Hepatocyte (in vitro differentiated cells): ENCODE results near the gene GSTM5. TPM values are rescaled to one million over a fixed set of nuclear protein-coding genes. Genes with fewer than 3 reads are reported as not detected.
"Not testable (repeated sequence)": the region's sequence is repeated elsewhere in the genome, so short reads cannot be mapped to it uniquely, and the experiment has no call there.

Source experiments
- DNase-seq: peaks from one replicate; pipeline ENCODE4 v3.0.0-alpha.2; 2016; ENCODE audit warnings: low spot score
- H2AFZ ChIP-seq: fragments of 200-600 bp; sonication (generic); 2 replicates; pipeline ENCODE4 v1.6.0; 2016; ENCODE audit warnings: antibody characterized with exemption, mild to moderate bottlenecking
- H3K27ac ChIP-seq: fragments of 200-600 bp; sonication (generic); 2 replicates; pipeline ENCODE4 v1.5.1; 2016; ENCODE audit warnings: mild to moderate bottlenecking
- H3K27me3 ChIP-seq: fragments of 200-600 bp; sonication (generic); 2 replicates; pipeline ENCODE4 v1.6.1; 2016
- H3K36me3 ChIP-seq: fragments of 200-600 bp; sonication (generic); replicated peaks from 2 replicates; pipeline ENCODE4 v1.5.1; 2016; ENCODE audit warnings: low read depth; ENCODE audit not compliant: insufficient read depth
- H3K4me1 ChIP-seq: fragments of 200-600 bp; sonication (generic); 2 replicates; pipeline ENCODE4 v1.5.1; 2016; ENCODE audit warnings: mild to moderate bottlenecking, moderate library complexity; ENCODE audit not compliant: insufficient read depth
- H3K4me2 ChIP-seq: fragments of 200-600 bp; sonication (generic); 2 replicates; pipeline ENCODE4 v1.6.0; 2016
- H3K4me3 ChIP-seq: fragments of 200-600 bp; sonication (generic); 2 replicates; pipeline ENCODE4 v1.5.1; 2016; ENCODE audit warnings: mild to moderate bottlenecking
- H3K79me2 ChIP-seq: fragments of 200-600 bp; sonication (generic); 2 replicates; pipeline ENCODE4 v1.6.0; 2017; ENCODE audit warnings: mild to moderate bottlenecking
- H3K9me2 ChIP-seq: fragments of 200-600 bp; sonication (generic); replicated peaks from 2 replicates; pipeline ENCODE4 v1.6.0; 2017; ENCODE audit warnings: mild to moderate bottlenecking; ENCODE audit not compliant: insufficient read depth
- H3K9me3 ChIP-seq: fragments of 200-600 bp; sonication (generic); 2 replicates; pipeline ENCODE4 v1.5.1; 2016; ENCODE audit warnings: low read depth, mild to moderate bottlenecking
- H4K20me1 ChIP-seq: fragments of 200-600 bp; sonication (generic); 2 replicates; pipeline ENCODE4 v1.6.0; 2016; ENCODE audit warnings: mild to moderate bottlenecking; ENCODE audit not compliant: insufficient read depth, poor library complexity, severe bottlenecking
- EZH2 ChIP-seq: fragments of 200-600 bp; sonication (generic); IDR thresholded peaks from 2 replicates; pipeline ENCODE4 v1.6.1; 2016; ENCODE audit warnings: antibody characterized with exemption, mild to moderate bottlenecking, borderline replicate concordance
- EZH2phosphoT487 ChIP-seq: fragments of 200-600 bp; sonication (generic); IDR thresholded peaks from one replicate; pipeline ENCODE4 v1.6.1; 2018; ENCODE audit warnings: antibody characterized with exemption, mild to moderate bottlenecking, low read depth, moderate library complexity; ENCODE audit not compliant: unreplicated experiment, severe bottlenecking
- WGBS: methylation state at CpG from one replicate; pipeline ENCODE4 v1.1.6; 2016; ENCODE audit warnings: low lambda C conversion rate; ENCODE audit errors: missing lambda C conversion rate; 5-methylcytosine and 5-hydroxymethylcytosine counted together
- polyA plus RNA-seq: library from polyadenylated mRNA; unstranded; fragments of >200 nt; fragmentation: Nextera tagmentation; extraction: Ambion mirVana; gene quantifications from 2 replicates; pipeline ENCODE4 v1.2.1, GENCODE V29; 2016
- total RNA-seq: library from RNA; depleted of rRNA; stranded (reverse); fragments of >200 nt; gene quantifications from 2 replicates; pipeline ENCODE4 v1.2.3, GENCODE V29; 2014
- TF ChIP-seq, protein P1 (sequence below): fragments of 200-600 bp; sonication (generic); IDR thresholded peaks from 2 replicates; pipeline ENCODE4 v1.5.1; 2016; ENCODE audit warnings: antibody characterized with exemption, mild to moderate bottlenecking; ENCODE audit not compliant: poor library complexity

GSTM5 gene
- total and polyA plus RNA-seq, 2 experiments from 2014 or later: 1.2 to 3.0 TPM

GRCh38 chr1:109677459-109677858 is 34.6 kb upstream of the GSTM5 start:
- H3K27ac ChIP-seq: no peak overlapping the region
- TF ChIP-seq EZH2phosphoT487 (no peak), EZH2 (no peak)
- TF ChIP-seq, protein P1, sequence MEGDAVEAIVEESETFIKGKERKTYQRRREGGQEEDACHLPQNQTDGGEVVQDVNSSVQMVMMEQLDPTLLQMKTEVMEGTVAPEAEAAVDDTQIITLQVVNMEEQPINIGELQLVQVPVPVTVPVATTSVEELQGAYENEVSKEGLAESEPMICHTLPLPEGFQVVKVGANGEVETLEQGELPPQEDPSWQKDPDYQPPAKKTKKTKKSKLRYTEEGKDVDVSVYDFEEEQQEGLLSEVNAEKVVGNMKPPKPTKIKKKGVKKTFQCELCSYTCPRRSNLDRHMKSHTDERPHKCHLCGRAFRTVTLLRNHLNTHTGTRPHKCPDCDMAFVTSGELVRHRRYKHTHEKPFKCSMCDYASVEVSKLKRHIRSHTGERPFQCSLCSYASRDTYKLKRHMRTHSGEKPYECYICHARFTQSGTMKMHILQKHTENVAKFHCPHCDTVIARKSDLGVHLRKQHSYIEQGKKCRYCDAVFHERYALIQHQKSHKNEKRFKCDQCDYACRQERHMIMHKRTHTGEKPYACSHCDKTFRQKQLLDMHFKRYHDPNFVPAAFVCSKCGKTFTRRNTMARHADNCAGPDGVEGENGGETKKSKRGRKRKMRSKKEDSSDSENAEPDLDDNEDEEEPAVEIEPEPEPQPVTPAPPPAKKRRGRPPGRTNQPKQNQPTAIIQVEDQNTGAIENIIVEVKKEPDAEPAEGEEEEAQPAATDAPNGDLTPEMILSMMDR: no peak
- no peak overlapping the region for H3K4me3 ChIP-seq
- H3K4me2 ChIP-seq: no peak overlapping the region
- H3K79me2 ChIP-seq: no peaks in the 10 kb centered on the region
- no peaks in the 10 kb centered on the region for H3K9me3 ChIP-seq
- no peaks in the 10 kb centered on the region for H4K20me1 ChIP-seq
- WGBS: 88% methylated on average over 3 of the region's 3 CpGs
- H3K27me3 ChIP-seq: no peaks in the 10 kb centered on the region
- H2AFZ ChIP-seq: no peak overlapping the region
- no peaks in the 10 kb centered on the region for H3K4me1 ChIP-seq
- DNase-seq: no peak
- H3K9me2 ChIP-seq: no peaks in the 10 kb centered on the region
- H3K36me3 ChIP-seq: no peaks in the 10 kb centered on the region

- 90% methylated on average over 2 of the region's 2 CpGs for WGBS
- H3K4me3 ChIP-seq, H3K27ac ChIP-seq, H3K27me3 ChIP-seq, H2AFZ ChIP-seq, H3K36me3 ChIP-seq, H3K9me2 ChIP-seq, H3K4me2 ChIP-seq, H4K20me1 ChIP-seq, DNase-seq, H3K79me2 ChIP-seq, H3K9me3 ChIP-seq, H3K4me1 ChIP-seq: not testable (repeated sequence)
Observed at GRCh38 chr1:109678637-109679036, 33.4 kb upstream of the GSTM5 start.

DNA sequence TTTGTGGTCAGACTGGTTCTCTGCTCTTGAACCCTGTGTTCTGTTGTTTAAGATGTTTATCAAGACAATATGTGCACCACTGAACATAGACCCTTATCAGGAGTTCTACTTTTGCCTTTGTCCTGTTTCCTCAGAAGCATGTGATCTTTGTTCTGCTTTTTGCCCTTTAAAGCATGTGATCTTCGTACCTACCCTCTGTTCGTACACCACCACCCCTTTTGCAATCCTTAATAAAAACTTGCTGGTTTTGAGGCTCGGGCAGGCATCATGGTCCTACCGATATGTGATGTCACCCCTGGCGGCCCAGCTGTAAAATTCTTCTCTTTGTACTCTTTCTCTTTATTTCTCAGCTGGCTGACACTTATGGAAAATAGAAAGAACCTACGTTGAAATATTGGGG is 27.3 kb upstream of the GSTM5 start:
- H3K4me2 ChIP-seq, DNase-seq, H3K4me3 ChIP-seq, H3K79me2 ChIP-seq, H3K27ac ChIP-seq, H2AFZ ChIP-seq, H3K36me3 ChIP-seq, H3K4me1 ChIP-seq, H3K27me3 ChIP-seq, H4K20me1 ChIP-seq, H3K9me2 ChIP-seq, H3K9me3 ChIP-seq: not testable (repeated sequence)
- 93% methylated on average over 4 of the region's 6 CpGs for WGBS

DNA sequence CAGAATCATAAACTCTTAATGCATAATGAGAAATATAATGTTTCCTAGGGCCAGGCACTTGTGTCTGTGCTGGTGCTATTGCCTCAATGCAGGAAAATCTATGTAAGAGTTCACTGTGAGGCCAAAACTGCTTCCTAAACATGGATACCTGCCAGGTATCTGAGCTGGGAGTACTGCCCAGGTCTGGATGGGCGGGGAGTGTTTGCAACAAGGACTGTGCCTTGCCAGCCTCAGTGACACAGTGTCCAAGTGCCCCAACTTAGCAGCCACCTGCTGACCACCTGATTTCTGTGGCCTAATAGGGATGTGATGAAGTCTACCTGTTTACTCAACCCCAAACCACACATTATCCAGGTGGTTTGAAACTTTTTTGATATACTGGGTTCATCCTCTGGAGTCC is 26.7 kb upstream of the GSTM5 start:
- not testable (repeated sequence) for DNase-seq, H3K27ac ChIP-seq

GRCh38 chr1:109685890-109686289 is 26.2 kb upstream of the GSTM5 start:
- not testable (repeated sequence) for H3K27ac ChIP-seq

More for the DNA sequence above, 26.7 kb upstream of the GSTM5 start:
- H3K27me3 ChIP-seq, H2AFZ ChIP-seq, H3K4me3 ChIP-seq, H3K36me3 ChIP-seq, H3K4me1 ChIP-seq, H4K20me1 ChIP-seq, H3K9me2 ChIP-seq, H3K79me2 ChIP-seq, H3K9me3 ChIP-seq, H3K4me2 ChIP-seq: not testable (repeated sequence)
- 88% methylated on average over 1 of the region's 1 CpG for WGBS

DNA sequence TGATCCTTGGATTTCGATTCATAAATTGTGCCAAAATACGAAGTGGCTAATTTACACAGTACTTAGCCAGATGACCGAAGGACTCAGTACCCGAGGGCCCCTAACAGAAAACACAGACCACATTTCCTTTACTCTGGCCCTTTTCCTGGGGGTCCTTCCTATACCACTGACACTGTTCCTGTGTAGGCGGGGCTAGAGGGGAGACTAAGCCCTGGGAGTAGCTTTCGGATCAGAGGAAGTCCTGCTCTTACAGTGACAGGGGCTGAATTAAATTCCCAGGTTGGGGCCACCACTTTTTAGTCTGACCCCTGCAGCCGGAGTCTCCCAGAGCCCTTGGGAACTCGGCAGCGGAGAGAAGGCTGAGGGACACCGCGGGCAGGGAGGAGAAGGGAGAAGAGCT is 24.9 kb upstream of the GSTM5 start:
- H2AFZ ChIP-seq: not testable (repeated sequence)
- peak overlapping the region; percentile 74 for H3K4me2 ChIP-seq

More at GRCh38 chr1:109685890-109686289, 26.2 kb upstream of the GSTM5 start:
- not testable (repeated sequence) for H3K4me3 ChIP-seq, H4K20me1 ChIP-seq, H3K9me3 ChIP-seq, DNase-seq, H3K79me2 ChIP-seq, H3K4me1 ChIP-seq, H3K36me3 ChIP-seq, H2AFZ ChIP-seq, H3K4me2 ChIP-seq, H3K9me2 ChIP-seq, H3K27me3 ChIP-seq
- WGBS: 85% methylated on average over 4 of the region's 4 CpGs

More for the DNA sequence above, 24.9 kb upstream of the GSTM5 start:
- 70% methylated on average over 5 of the region's 11 CpGs for WGBS
- peak overlapping the region; percentile 80 for H3K27ac ChIP-seq
- H3K4me1 ChIP-seq, H3K4me3 ChIP-seq, H4K20me1 ChIP-seq, DNase-seq, H3K9me2 ChIP-seq, H3K79me2 ChIP-seq, H3K36me3 ChIP-seq, H3K9me3 ChIP-seq, H3K27me3 ChIP-seq: not testable (repeated sequence)
